Left lung (tissue), 10 donors: ENCODE results near the gene CUEDC1. TPM values are rescaled to one million over a fixed set of nuclear protein-coding genes. Genes with fewer than 3 reads are reported as not detected.
A peak's percentile ranks its signal among the peaks of the same experiment; 100 is the strongest.
"Not testable (repeated sequence)": the region's sequence is repeated elsewhere in the genome, so short reads cannot be mapped to it uniquely, and the experiment has no call there.

Experiments
- ATAC-seq: fragments of 200-7000 bp; cut with Tn5 transposase; one replicate; pipeline ENCODE4 v1.9.1; 2020; ENCODE audit warnings: moderate library complexity
- DNase-seq, 4 donors: peaks; one replicate each; pipeline ENCODE4 v3.0.0-alpha.2; 2013 to 2020
- H3K27ac ChIP-seq, 2 donors: fragments of 200-600 bp; sonication (generic) in 1 of 2; one replicate each; pipeline versions ENCODE4 v1.5.0 to v1.8.0; 2020 to 2021
- H3K27me3 ChIP-seq, 2 donors: fragments of 200-600 bp; sonication (generic) in 1 of 2; one replicate each; pipeline versions ENCODE4 v1.5.0 to v1.8.0; 2020 to 2021
- H3K36me3 ChIP-seq, 2 donors: fragments of 200-600 bp; sonication (generic) in 1 of 2; one replicate each; pipeline versions ENCODE4 v1.5.0 to v1.8.0; 2020 to 2021
- H3K4me1 ChIP-seq, 2 donors: fragments of 200-600 bp; one replicate each; pipeline ENCODE4 v1.8.0; 2021
- H3K4me3 ChIP-seq, 2 donors: fragments of 200-600 bp; sonication (generic) in 1 of 2; one replicate each; pipeline versions ENCODE4 v1.5.0 to v1.8.0; 2020 to 2021; ENCODE audit warnings: mild to moderate bottlenecking in 1 of 2
- H3K9me3 ChIP-seq, 2 donors: fragments of 200-600 bp; sonication (generic) in 1 of 2; one replicate each; pipeline versions ENCODE4 v1.5.0 to v1.8.0; 2020 to 2021
- CTCF ChIP-seq, 2 donors: fragments of 200-600 bp; sonication (generic) in 1 of 2; IDR thresholded peaks; one replicate each; pipeline versions ENCODE4 v1.5.0 to v1.8.0; 2021; ENCODE audit warnings: antibody characterized with exemption in 2 of 2
- intact Hi-C, 2 donors: fragments of 100-400 bp; cut with DNase I; formaldehyde crosslinking; loops; one replicate each; pipeline versions ENCODE4 v1.11.2 to v1.14.2; 2022
- polyA plus RNA-seq, 6 donors: library from polyadenylated mRNA; unstranded; fragments of 120-200 nt; gene quantifications; one replicate each; pipeline ENCODE4 v1.2.1, GENCODE V29; 2013; ENCODE audit not compliant: insufficient read length in 6 of 6
- total RNA-seq, 2 donors: library from RNA; stranded (reverse); fragmentation: NEBNext Ultra II Directional; extraction: Animal tissue kit (Norgen Biotek cat#: 25700); gene quantifications; one replicate each; pipeline ENCODE4 v1.2.1, GENCODE V29; 2021
- donor health status: DM: no; HTN: yes; CAD: no.
- donor health status: DM: no; HTN: no; CAD: no.

The CUEDC1 gene
- total and polyA plus RNA-seq, 8 donors: 38.2 to 47.7 (median 42.6) TPM

- peak; percentile 1 for ATAC-seq
These were observed 102.9 kb downstream of the CUEDC1 start for GRCh38 chr17:57852092-57852954.

GRCh38 chr17:57849874-57850754 is 105.1 kb downstream of the CUEDC1 start, which contains the start of gene MRPS23:
TSS of gene MRPS23 (minus strand) at chr17:57850044. CDS start at chr17:57850010, 34 bp downstream.
- Histone ChIP-seq H3K4me3 (peak within 1 kb of the TSS; percentile 79 to 89), H3K36me3 (peaks cover 0 to 19% of the 10 kb centered on the region in 2 donors), H3K9me3 (no peaks in the 10 kb centered on the region), H3K27ac (peak within 1 kb of the TSS; percentile 85 to 91), H3K4me1 (peaks cover 21 to 43% of the 10 kb centered on the region in 2 donors), H3K27me3 (no peaks in the 10 kb centered on the region)
- DNase-seq (peak; percentile 93 to 99 (median 98)), ATAC-seq (peak; percentile 96)
- TF ChIP-seq CTCF (IDR thresholded peaks at IDR 0.05): peak in 1 of 2 donors; percentile 33
- intact Hi-C loops: loop anchor here in 1 of 2 donors (10.0 kb wide), 1 partner anchor 265 kb away; no protein-coding TSS in a partner anchor

More at GRCh38 chr17:57852092-57852954, 102.9 kb downstream of the CUEDC1 start:
- peaks cover 0 to 10% of the 10 kb centered on the region in 2 donors for H3K36me3 ChIP-seq
- no peak overlapping the region for H3K4me3 ChIP-seq
- no peak for TF ChIP-seq CTCF (IDR thresholded peaks at IDR 0.05)
- H3K9me3 ChIP-seq: no peaks in the 10 kb centered on the region
- peaks cover 21 to 38% of the 10 kb centered on the region in 2 donors for H3K4me1 ChIP-seq
- no peak for DNase-seq
- H3K27ac ChIP-seq: peak overlapping the region; percentile 57 to 70
- intact Hi-C loops: loop anchor here in 1 of 2 donors (10.0 kb wide), 1 partner anchor 262 kb away; no protein-coding TSS in a partner anchor
- no peaks in the 10 kb centered on the region for H3K27me3 ChIP-seq

- intact Hi-C loops: no loop called here
- Histone ChIP-seq H3K27me3 (no peaks in the 10 kb centered on the region), H3K4me3 (peak overlapping the region; percentile 79 to 89), H3K9me3 (no peaks in the 10 kb centered on the region), H3K4me1 (peaks cover 21 to 43% of the 10 kb centered on the region in 2 donors), H3K36me3 (peaks cover 0 to 27% of the 10 kb centered on the region in 2 donors), H3K27ac (peak overlapping the region; percentile 17 to 85)
- DNase-seq (no peak), ATAC-seq (no peak)
- no peak for TF ChIP-seq CTCF (IDR thresholded peaks at IDR 0.05)
These were observed 105.9 kb downstream of the CUEDC1 start for GRCh38 chr17:57849163-57849873.

GRCh38 chr17:57846056-57846945 is 108.9 kb downstream of the CUEDC1 start:
- intact Hi-C loops, ATAC-seq, H3K27me3 ChIP-seq, DNase-seq, H3K9me3 ChIP-seq, H3K4me3 ChIP-seq: not testable (repeated sequence)
- peak overlapping the region in 1 of 2 donors; percentile 51 for H3K27ac ChIP-seq
- H3K36me3 ChIP-seq: peaks cover 0 to 32% of the 10 kb centered on the region in 2 donors
- H3K4me1 ChIP-seq: peaks cover 13 to 32% of the 10 kb centered on the region in 2 donors
